Lower leg skin (tissue), 4 donors: Measurements from ENCODE around the gene FOXA2. TPM values are rescaled to one million over a fixed set of nuclear protein-coding genes. Genes with fewer than 3 reads are reported as not detected.
"Not testable (repeated sequence)": the region's sequence is repeated elsewhere in the genome, so short reads cannot be mapped to it uniquely, and the experiment has no call there.

Source experiments
- DNase-seq, 2 donors: peaks; one replicate each; pipeline ENCODE4 v3.0.0-alpha.2; 2019; ENCODE audit warnings: low spot score in 2 of 2
- H3K4me3 ChIP-seq: fragments of 200-600 bp; sonication (generic); 2 replicates; pipeline ENCODE4 v1.5.1; 2017; ENCODE audit warnings: mild to moderate bottlenecking, low read depth; ENCODE audit not compliant: poor library complexity, severe bottlenecking
- CTCF ChIP-seq, 3 donors: fragments of 450-650 bp; IDR thresholded peaks; one replicate each; pipeline ENCODE4 v1.5.1; 2016; ENCODE audit warnings: antibody characterized with exemption in 3 of 3, mild to moderate bottlenecking in 3 of 3, moderate library complexity in 2 of 3
- POLR2A ChIP-seq, 2 donors: fragments of 450-650 bp; IDR thresholded peaks; one replicate each; pipeline ENCODE4 v1.6.1; 2016 to 2017; ENCODE audit warnings: antibody characterized with exemption in 2 of 2, mild to moderate bottlenecking in 1 of 2, moderate library complexity in 1 of 2
- WGBS, 2 donors: methylation state at CpG; one replicate each; pipeline ENCODE4 v1.1.5; 2018; 5-methylcytosine and 5-hydroxymethylcytosine counted together
- intact Hi-C: fragments of 100-400 bp; cut with DNase I; formaldehyde crosslinking; loops from one replicate; pipeline ENCODE4 v1.15.0; 2023; ENCODE audit warnings: low total_unique reads
- total RNA-seq, 4 donors: library from RNA; depleted of rRNA; stranded (reverse); fragments of >200 nt; gene quantifications; one replicate each; pipeline ENCODE4 v1.1.0, GENCODE V29; 2016

Gene FOXA2
- total RNA-seq, 4 donors from 2014 or later = not detected

DNA sequence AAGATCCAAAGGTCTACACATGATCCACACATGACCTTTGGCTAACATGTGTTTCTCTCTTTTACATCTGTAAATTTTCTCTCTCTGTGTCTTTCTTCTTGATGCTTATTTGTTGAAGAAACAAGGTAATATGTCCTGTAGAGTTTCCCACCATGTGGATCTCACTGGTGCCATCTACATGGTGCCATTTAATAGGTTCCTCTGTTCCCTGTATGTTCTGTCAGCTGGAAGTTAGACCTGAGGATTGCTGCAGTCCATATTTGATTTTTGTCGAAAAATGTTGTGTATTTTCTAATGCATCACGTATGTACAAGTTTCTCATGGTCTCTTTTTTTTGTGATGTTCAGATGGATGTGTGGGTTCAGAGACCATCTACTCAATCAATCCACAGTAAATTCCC lies 30.0 kb downstream of the FOXA2 start:
- intact Hi-C loops = no loop called here
- DNase-seq = no peak
- no peak for TF ChIP-seq POLR2A (IDR thresholded peaks at IDR 0.05)
- H3K4me3 ChIP-seq = no peak overlapping the region
- 84 to 97% methylated on average over 2 of the region's 2 CpGs for WGBS, 2 donors

- intact Hi-C loops, DNase-seq, H3K4me3 ChIP-seq: not testable (repeated sequence)
- WGBS, 2 donors = 76 to 80% methylated on average over 4 of the region's 4 CpGs
These were observed 33.9 kb downstream of the FOXA2 start for GRCh38 chr20:22550514-22550913.

DNA sequence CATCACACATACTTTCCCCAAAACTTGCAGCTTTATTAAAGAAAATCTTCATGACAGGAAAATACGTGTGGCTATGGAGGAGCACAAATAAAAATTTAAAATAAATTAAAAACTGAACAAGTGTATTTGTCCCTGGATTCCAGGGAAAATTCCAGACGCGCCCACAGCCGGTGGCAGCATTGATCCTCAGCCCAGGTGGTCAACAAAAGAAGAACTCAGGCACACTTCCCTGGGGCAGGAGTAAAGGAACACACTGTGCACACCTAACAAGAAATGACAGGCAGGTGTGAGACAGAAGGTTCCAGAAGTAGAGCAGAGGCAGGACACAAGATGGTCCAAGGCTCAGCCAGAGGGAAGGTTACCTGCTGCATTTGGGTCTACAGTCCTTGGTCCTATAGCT lies 36.3 kb downstream of the FOXA2 start:
- TF ChIP-seq CTCF (IDR thresholded peaks at IDR 0.05) (no peak), POLR2A (IDR thresholded peaks at IDR 0.05) (no peak)
- DNase-seq = no peak
- WGBS, 2 donors = 45% methylated on average over 4 of the region's 4 CpGs
- intact Hi-C loops = no loop called here
- no peak overlapping the region for H3K4me3 ChIP-seq

- TF ChIP-seq POLR2A (IDR thresholded peaks at IDR 0.05) (no peak), CTCF (IDR thresholded peaks at IDR 0.05) (no peak)
- intact Hi-C loops = no loop called here
- 59 to 66% methylated on average over 3 of the region's 3 CpGs for WGBS, 2 donors
- no peak for DNase-seq
- H3K4me3 ChIP-seq = no peak overlapping the region
These were observed 38.0 kb downstream of the FOXA2 start for GRCh38 chr20:22546344-22546743.

GRCh38 chr20:22545045-22545444 lies 39.3 kb downstream of the FOXA2 start:
- intact Hi-C loops = no loop called here
- no peak for DNase-seq
- TF ChIP-seq POLR2A (IDR thresholded peaks at IDR 0.05) = no peak
- no peak for TF ChIP-seq CTCF (IDR thresholded peaks at IDR 0.05)
- H3K4me3 ChIP-seq = no peak overlapping the region

GRCh38 chr20:22544462-22544861 lies 39.9 kb downstream of the FOXA2 start:
- DNase-seq = no peak
- intact Hi-C loops = no loop called here
- no peak overlapping the region for H3K4me3 ChIP-seq
- TF ChIP-seq CTCF (IDR thresholded peaks at IDR 0.05) (no peak), POLR2A (IDR thresholded peaks at IDR 0.05) (no peak)
- 40 to 53% methylated on average over 1 of the region's 1 CpG for WGBS, 2 donors

DNA sequence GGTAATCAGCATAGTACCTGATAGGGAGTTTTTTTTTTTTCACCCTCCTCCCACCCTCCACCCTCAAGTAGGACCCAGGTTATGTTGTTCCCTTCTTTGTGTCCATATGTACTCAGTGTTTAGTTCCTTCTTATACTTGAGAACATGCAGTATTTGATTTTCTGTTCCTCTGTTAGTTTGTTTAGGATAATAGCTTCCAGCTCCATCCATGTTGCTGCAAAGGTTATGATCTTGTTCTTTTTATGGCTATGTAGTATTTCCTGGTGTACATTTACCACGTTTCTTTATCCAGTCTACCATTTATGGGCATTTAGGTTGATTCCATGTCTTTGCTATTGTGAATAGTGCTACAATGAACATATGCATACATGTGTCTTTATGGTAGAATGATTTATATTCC lies 41.9 kb downstream of the FOXA2 start:
- no peak overlapping the region for H3K4me3 ChIP-seq
- DNase-seq = no peak
- TF ChIP-seq POLR2A (IDR thresholded peaks at IDR 0.05) (no peak), CTCF (IDR thresholded peaks at IDR 0.05) (no peak)
- WGBS, 2 donors = 41 to 47% methylated on average over 1 of the region's 1 CpG
- intact Hi-C loops = no loop called here
